Right forelimb (tissue), 1 donor: ENCODE results near the gene MRPL22.
"Not testable (repeated sequence)": the region's sequence is repeated elsewhere in the genome, so short reads cannot be mapped to it uniquely, and the experiment has no call there.

ENCODE experiments used
- DNase-seq: peaks from one replicate; pipeline ENCODE4 v3.0.0-alpha.2; 2018

Gene MRPL22

DNA sequence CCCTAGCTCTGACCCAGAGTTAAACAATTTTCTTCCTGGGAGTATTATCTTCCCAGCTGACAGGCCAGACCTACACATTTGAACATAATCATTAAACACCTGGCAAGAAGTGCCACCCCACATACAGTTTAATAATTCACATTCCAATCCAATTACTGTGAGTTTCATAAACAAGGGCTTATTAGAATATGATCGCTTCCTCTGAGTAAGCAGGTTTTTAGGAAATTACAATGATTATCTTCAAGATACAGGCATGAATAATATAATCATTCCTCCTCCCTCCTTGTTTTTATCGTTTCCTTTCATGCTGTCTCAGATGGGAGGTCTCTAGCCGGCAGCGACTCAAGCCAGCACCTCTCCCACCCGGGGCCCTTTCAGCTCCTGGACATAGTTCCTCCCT lies 56.9 kb downstream of the MRPL22 start:
- DNase-seq: no peak

DNA sequence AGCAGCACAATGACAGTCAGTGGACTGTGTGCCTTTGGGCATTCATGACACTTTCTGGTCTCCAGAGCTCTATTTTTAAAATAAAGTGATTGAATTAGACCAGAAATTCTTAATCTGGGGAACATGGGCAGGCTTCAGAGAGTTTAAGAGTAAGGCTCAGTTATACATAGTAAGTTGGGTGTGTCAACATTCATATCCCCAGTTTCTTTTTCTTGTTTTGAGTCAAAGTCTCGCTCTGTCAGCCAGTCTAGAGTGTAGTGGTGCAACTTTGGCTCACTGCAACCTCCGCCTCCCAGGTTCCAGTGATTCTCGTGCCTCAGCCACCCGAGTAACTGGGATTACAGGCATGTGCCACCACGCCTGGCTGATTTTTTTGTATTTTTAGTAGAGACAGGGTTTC lies 59.0 kb downstream of the MRPL22 start:
- no peak for DNase-seq

DNA sequence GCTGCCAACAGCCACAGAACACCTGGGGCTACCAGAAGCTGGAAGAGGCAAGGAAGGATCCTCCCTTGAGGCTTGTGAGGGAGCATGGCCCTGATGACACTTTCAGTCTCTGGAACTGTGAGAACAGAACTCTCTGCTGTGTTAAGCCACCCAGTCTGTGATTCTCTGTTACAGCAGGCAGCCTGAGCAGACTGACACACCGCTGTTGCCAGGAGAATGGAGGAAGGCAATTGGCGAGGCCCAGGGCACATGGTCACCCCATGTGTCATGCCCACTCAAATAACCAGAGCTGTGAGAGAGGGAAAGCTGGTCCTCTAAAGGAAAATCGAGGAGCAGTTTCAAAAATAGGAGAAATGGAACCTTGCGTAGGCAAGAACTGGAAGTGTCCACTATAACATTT lies 60.6 kb downstream of the MRPL22 start:
- no peak for DNase-seq

DNA sequence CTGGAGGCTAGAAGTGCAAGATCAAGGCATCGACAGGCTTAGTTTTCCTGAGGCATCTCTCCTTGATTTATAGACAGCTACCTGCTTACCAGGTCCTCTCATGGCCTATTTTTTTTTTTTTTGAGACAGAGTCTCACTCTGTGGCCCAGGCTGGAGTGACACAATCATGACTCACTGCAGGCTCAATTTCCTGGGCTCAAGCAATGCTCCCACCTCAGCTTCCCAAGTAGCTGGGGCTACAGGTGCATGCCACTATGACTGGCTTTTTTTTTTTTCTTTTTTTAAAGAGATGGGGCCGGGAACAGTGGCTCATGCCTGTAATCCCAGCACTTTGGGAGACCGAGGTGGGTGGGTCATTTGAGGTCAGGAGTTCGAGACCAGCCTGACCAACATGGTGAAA lies 61.8 kb downstream of the MRPL22 start:
- DNase-seq: not testable (repeated sequence)

DNA sequence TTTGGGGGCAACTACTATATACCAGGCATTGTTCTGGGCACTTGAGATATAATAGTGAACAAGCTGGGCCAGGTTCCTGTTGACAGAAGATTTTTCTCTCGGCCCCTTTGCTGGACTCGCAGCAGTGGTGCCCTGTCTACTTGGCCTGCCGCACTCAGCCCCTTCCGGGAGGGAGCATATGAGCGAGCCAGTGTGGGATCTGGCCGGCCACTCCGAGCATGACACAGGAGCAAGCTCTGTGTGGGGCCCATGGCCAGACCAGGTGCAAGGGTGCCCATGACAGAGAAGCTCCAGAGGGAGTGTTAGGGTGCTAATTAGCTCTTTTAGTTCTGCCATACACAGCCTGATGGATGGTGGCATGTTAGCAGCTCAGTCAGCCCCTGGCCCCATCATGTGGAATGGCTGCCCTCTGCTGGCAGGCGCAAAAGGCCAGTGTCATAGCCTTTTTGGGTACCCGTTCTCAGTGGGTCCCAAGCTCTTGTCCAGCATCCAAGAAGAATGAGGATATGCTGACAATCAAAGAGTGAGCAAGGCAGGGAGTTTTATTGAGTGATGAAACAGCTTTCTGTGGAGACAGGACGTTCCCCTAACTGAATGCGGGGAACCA lies 63.4 kb downstream of the MRPL22 start:
- no peak for DNase-seq

DNA sequence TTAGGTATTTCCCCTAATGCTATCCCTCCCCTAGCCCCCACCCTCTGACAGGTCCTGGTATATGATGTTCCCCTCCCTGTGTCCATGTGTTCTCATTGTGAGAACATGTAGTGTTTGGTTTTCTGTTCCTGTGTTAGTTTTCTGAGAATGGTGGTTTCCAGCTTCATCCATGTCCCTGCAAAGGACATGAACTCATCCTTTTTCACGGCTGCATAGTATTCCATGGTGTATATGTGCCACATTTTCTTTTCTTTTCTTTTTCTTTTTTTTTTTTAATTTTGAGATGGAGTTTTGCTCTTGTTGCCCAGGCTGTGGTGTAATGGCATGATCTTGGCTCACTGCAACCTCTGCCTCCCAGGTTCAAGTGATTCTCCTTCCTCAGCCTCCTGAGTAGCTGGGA lies 65.4 kb downstream of the MRPL22 start:
- DNase-seq: not testable (repeated sequence)

DNA sequence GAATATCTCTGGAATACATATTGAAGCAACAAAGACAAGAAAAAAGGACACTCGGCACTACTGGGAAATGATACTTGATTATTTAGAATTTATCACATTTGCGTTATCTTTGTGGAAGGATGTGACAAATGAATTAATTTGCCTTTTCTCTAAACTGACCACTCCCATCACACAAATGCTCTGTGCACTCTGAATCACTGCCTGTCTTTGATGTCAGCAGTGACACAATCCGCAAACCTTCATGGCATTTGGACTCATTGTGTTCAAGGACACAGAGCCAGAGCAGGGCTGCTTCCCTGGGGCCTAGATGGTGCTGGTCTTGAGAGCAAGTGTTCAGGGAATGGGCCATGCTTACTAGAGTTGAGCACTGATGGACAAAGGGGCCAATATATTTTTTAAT lies 67.8 kb downstream of the MRPL22 start:
- DNase-seq: no peak

DNA sequence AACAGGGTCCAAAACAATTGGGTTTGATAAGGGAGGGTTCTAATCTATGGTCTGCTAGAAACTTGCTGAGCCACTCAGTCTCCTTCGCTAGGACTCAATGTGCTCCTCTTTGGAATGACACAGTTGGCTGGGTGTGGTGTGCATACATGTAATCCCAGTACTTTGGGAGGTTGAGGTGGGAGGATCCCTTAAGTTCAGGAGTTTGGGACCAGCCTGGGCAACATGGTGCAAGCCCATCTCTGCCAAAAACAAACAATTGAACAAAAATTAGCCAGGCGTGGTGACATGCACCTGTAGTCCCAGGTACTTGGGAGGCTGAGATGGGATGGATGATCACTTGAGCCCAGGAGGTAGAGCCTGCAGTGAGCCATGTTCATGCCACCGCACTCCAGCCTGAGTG lies 70.0 kb downstream of the MRPL22 start:
- DNase-seq: no peak

DNA sequence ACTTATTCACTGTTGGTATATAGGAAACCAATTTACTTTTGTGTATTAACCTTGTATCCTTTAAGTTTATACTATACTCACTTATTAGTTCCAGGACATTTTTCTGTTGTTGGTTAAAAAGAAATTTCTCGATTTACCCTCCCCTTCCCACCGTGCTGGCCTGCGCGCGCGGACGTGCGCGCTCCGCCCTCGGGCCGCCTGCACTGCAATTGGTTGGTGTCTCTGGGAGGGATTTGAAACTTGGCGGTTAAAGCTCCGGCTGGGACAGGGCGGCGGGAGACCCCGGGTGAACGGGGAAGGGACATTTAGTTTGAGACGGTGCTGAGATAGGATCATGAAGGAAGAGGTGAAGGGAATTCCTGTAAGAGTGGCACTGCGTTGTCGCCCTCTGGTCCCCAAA lies 72.7 kb downstream of the MRPL22 start, which contains the start of gene KIF4B:
TSS of gene KIF4B (plus strand) at position 230 of the 400 bp plus-strand sequence. CDS start at position 335, 105 bp downstream.
- no peak for DNase-seq

DNA sequence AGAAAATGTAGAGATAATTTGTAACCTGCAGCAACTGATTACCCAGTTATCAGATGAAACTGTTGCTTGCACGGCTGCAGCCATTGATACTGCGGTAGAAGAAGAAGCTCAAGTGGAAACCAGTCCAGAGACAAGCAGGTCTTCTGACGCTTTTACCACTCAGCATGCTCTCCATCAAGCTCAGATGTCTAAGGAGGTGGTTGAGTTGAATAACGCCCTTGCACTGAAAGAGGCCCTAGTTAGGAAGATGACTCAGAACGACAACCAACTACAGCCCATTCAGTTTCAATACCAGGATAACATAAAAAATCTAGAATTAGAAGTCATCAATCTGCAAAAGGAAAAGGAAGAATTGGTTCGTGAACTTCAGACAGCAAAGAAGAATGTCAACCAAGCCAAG lies 74.4 kb downstream of the MRPL22 start:
- DNase-seq: no peak

DNA sequence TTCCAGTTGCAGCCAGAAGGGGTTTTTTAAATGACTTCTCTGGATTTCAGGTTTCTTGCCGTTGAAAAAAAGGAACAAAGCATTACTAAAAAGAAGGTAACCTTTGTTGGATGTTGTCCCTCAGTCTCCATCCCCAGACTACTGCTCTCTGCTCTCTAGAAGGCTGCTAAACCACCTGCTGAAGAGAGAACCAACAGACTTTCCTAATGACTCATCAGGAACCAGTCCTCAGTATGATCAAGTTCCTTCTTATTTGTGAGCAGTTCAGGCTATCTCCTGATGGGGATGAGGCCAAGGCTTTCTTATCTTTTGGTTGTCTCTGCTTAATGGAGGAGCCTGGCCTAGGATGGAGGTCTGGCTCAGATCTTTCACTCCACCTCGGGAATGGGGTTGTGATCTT lies 76.7 kb downstream of the MRPL22 start:
- no peak for DNase-seq
